Transverse colon (tissue), 4 donors: ENCODE measurements around the gene ZC3HAV1L. TPM values are rescaled to one million over a fixed set of nuclear protein-coding genes. Genes with fewer than 3 reads are reported as not detected.

Experiments
- DNase-seq: peaks from one replicate; pipeline ENCODE4 v3.0.0-alpha.2; 2019
- H3K27ac ChIP-seq, 4 donors: fragments of 200-600 bp; sonication (generic); 2 replicates each; pipeline ENCODE4 v1.5.1; 2016 to 2018; ENCODE audit warnings: inconsistent platforms in 4 of 4
- H3K27me3 ChIP-seq: fragments of 200-600 bp; sonication (generic); 2 replicates; pipeline ENCODE4 v1.5.1; 2017; ENCODE audit warnings: inconsistent platforms
- H3K36me3 ChIP-seq, 4 donors: fragments of 200-600 bp; sonication (generic); 2 replicates each; pipeline ENCODE4 v1.5.1; 2017 to 2019; ENCODE audit warnings: inconsistent platforms in 4 of 4
- H3K4me1 ChIP-seq, 4 donors: fragments of 200-600 bp; sonication (generic); 2 replicates each; pipeline ENCODE4 v1.5.1; 2017 to 2020; ENCODE audit warnings: inconsistent platforms in 4 of 4
- H3K4me3 ChIP-seq, 4 donors: fragments of 200-600 bp; sonication (generic); 1 replicate in 1 of 4; 2 replicates in 3 of 4; pipeline versions ENCODE4 v1.5.1 to v1.6.1; 2017 to 2019; ENCODE audit warnings: inconsistent platforms in 4 of 4
- H3K9me3 ChIP-seq, 2 donors: fragments of 200-600 bp; sonication (generic); 2 replicates each; pipeline ENCODE4 v1.5.1; 2017 to 2019; ENCODE audit warnings: inconsistent platforms in 2 of 2
- CTCF ChIP-seq, 5 experiments: fragments of 200-600 bp in 3 of 5; fragments of 450-650 bp in 2 of 5; sonication (generic) in 3 of 5; IDR thresholded peaks; 1 replicate in 2 of 5; 2 replicates in 3 of 5; pipeline ENCODE4 v1.5.1; 2016 to 2017; ENCODE audit warnings: antibody characterized with exemption in 5 of 5, inconsistent platforms in 3 of 5, mild to moderate bottlenecking in 2 of 5, moderate library complexity in 1 of 5
- EP300 ChIP-seq: sonication (generic); formaldehyde crosslinking; IDR thresholded peaks from one replicate; pipeline ENCODE4 v1.6.1; 2017; ENCODE audit warnings: antibody characterized with exemption, low read depth
- POLR2A ChIP-seq: fragments of 450-650 bp; IDR thresholded peaks from one replicate; pipeline ENCODE4 v1.6.1; 2016; ENCODE audit warnings: antibody characterized with exemption, mild to moderate bottlenecking, moderate library complexity
- POLR2AphosphoS5 ChIP-seq, 3 donors: sonication (generic); formaldehyde crosslinking; IDR thresholded peaks; one replicate each; pipeline ENCODE4 v1.6.1; 2016; ENCODE audit warnings: antibody characterized with exemption in 3 of 3
- WGBS, 2 donors: methylation state at CpG; one replicate each; pipeline ENCODE4 v1.1.5; 2018; ENCODE audit warnings: low coverage in 1 of 2; 5-methylcytosine and 5-hydroxymethylcytosine counted together
- in situ Hi-C, 4 donors: fragments of 200-750 bp; cut with MboI; loops; one replicate each; pipeline versions ENCODE4 v1.15.0 to v1.15.1; 2017; ENCODE audit warnings: low sequenced_read_pairs in 3 of 4, low pct_ligation_motif_present in 1 of 4, low pct_unique_long_range_greater_than_20kb in 1 of 4
- intact Hi-C: fragments of 100-400 bp; cut with DNase I; formaldehyde crosslinking; loops from one replicate; pipeline ENCODE4 v1.15.1; 2023; ENCODE audit warnings: low total_unique reads
- total RNA-seq, 4 donors: library from RNA; depleted of rRNA; stranded (reverse); fragments of >200 nt; gene quantifications; one replicate each; pipeline ENCODE4 v1.1.0, GENCODE V29; 2016

Gene ZC3HAV1L
- total RNA-seq, 4 donors from 2014 or later, result 5.2 to 71.4 (median 14.7) TPM

DNA sequence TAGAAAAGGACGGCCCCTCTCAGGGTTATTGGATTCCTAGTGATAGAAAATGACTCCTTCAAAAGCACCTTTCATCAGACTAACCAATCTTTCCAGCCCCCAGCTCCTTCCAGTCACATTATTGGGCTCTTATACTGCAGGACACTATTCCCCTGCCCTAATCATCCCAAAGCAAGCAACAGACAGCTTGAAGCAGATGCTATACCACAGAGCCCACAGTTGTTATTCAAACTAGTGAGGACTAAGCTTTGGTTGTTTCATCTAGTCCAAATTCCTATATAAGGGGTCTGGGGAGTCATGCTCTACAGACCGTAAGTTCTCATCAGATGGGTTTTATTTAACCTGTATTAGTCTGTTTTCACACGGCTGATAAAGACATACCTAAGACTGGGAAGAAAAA is 24.5 kb downstream of the ZC3HAV1L start:
- H3K9me3 ChIP-seq, result no peaks in the 10 kb centered on the region
- H3K36me3 ChIP-seq, result no peaks in the 10 kb centered on the region
- WGBS, 2 donors, result 86 to 96% methylated on average over 3 of the region's 3 CpGs
- no peak for DNase-seq
- no peaks in the 10 kb centered on the region for H3K27me3 ChIP-seq
- in situ Hi-C loops (no loop called here), intact Hi-C loops (no loop called here)
- H3K4me1 ChIP-seq, result no peaks in the 10 kb centered on the region
- no peak overlapping the region for H3K4me3 ChIP-seq
- TF ChIP-seq POLR2A, result no peak
- TF ChIP-seq EP300, result no peak
- no peak overlapping the region for H3K27ac ChIP-seq

- TF ChIP-seq POLR2A (no peak), CTCF (IDR thresholded peaks at IDR 0.05) (no peak), POLR2AphosphoS5 (IDR thresholded peaks at IDR 0.05) (no peak), EP300 (no peak)
- no peak for DNase-seq
- H3K4me3 ChIP-seq, result no peak overlapping the region
- H3K27me3 ChIP-seq, result no peaks in the 10 kb centered on the region
- peaks cover 0 to 4% of the 10 kb centered on the region in 2 donors for H3K9me3 ChIP-seq
- no peaks in the 10 kb centered on the region for H3K36me3 ChIP-seq
- no peaks in the 10 kb centered on the region for H3K4me1 ChIP-seq
- H3K27ac ChIP-seq, result no peak overlapping the region
- in situ Hi-C loops, result no loop called here
- intact Hi-C loops, result no loop called here
These were observed 31.3 kb downstream of the ZC3HAV1L start for GRCh38 chr7:139004321-139005090.

DNA sequence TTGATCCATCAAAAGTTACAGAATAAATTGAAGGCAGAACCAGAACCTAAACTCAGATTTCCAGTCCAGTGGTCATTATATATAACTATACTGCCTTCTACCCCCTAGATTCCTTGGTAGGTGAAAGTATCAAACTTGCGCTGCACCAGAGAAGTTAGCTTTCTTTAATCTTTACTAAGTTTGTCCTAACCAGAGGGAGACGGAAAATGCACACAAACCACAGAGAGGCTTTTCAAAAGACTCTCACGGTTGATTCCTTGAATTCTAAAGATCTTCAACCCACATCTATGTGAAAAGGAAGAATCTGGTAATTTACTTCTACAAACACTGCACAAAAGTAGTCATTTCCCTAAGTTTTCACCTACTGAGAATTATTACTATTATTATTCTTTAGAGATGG is 36.4 kb downstream of the ZC3HAV1L start:
- Histone ChIP-seq H3K27me3 (no peaks in the 10 kb centered on the region), H3K36me3 (no peaks in the 10 kb centered on the region), H3K4me3 (no peak overlapping the region), H3K27ac (no peak overlapping the region), H3K9me3 (peaks cover 0 to 4% of the 10 kb centered on the region in 2 donors), H3K4me1 (no peaks in the 10 kb centered on the region)
- no peak for DNase-seq
- WGBS, 2 donors, result 68 to 81% methylated on average over 2 to 3 of the region's 3 CpGs
- intact Hi-C loops (no loop called here), in situ Hi-C loops (no loop called here)
- TF ChIP-seq POLR2AphosphoS5 (IDR thresholded peaks at IDR 0.05) (no peak), POLR2A (no peak)

DNA sequence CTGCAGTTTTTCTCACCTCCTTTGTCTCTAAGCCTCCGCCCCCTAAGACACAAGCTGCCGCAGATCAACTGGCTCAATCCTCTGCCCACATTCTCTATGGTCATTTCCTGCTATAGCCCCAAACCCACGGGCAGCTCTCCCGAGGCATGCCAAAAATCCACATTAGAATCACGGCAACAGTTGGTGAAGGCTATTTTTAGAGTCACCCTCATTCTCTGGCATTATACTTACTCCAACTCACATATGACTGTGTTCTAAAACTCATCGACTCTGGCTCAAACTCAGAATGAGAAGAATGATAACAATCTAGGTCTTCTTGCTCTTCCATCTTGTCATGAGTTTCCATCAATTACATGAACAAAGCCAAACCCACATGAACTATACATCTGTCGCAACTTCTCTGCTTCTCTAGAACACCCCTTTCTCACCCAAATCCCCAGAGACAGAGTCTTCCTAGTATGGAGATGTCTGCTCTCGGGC is 43.8 kb downstream of the ZC3HAV1L start:
- DNase-seq, result no peak
- 74 to 84% methylated on average over 7 to 8 of the region's 8 CpGs for WGBS, 2 donors
- no peak overlapping the region for H3K27ac ChIP-seq

DNA sequence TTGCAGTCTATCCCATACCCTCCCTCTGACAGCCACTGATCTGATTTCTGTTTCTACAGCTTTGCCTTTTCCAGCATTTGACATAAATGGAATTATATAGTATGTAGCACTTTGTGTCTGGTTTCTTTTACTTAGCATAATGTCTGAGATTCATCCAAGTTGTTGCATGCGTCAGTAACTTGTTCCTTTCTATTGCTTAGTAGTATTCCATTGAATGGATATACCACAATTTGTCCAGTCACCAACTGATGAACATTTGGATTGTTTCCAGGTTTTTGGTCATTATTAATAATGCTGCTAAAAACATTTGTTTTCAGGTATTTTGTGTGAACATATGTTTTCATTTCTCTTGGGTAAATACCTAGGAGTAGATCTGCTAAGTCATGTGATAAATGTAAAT is 48.2 kb downstream of the ZC3HAV1L start:
- no peak overlapping the region for H3K27ac ChIP-seq
- DNase-seq, result no peak
- 100% methylated on average over 1 of the region's 1 CpG for WGBS, 2 donors
- no peaks in the 10 kb centered on the region for H3K4me1 ChIP-seq
- in situ Hi-C loops, result no loop called here
- no peak overlapping the region for H3K4me3 ChIP-seq
- intact Hi-C loops, result no loop called here
- H3K9me3 ChIP-seq, result peaks cover 0 to 4% of the 10 kb centered on the region in 2 donors
- TF ChIP-seq CTCF (IDR thresholded peaks at IDR 0.05) (no peak), POLR2A (no peak)
- no peaks in the 10 kb centered on the region for H3K36me3 ChIP-seq
- H3K27me3 ChIP-seq, result no peaks in the 10 kb centered on the region

More for the DNA sequence above, 43.8 kb downstream of the ZC3HAV1L start:
- intact Hi-C loops (no loop called here), in situ Hi-C loops (no loop called here)
- Histone ChIP-seq H3K27me3 (no peaks in the 10 kb centered on the region), H3K9me3 (peaks cover 0 to 4% of the 10 kb centered on the region in 2 donors), H3K4me1 (no peaks in the 10 kb centered on the region), H3K4me3 (no peak overlapping the region), H3K36me3 (no peaks in the 10 kb centered on the region)
- TF ChIP-seq POLR2A (no peak), EP300 (no peak), POLR2AphosphoS5 (IDR thresholded peaks at IDR 0.05) (no peak)
